Duodenal mucosa (tissue), 2 donors: ENCODE results near the gene ODAD4.

Experiments
- H3K27ac ChIP-seq: one replicate; pipeline ENCODE4 v1.7.0; 2013; ENCODE audit warnings: low read depth, low read length
- H3K27me3 ChIP-seq, 2 donors: one replicate each; pipeline ENCODE4 v1.7.0; 2013; ENCODE audit warnings: low read length in 2 of 2, control low read depth in 1 of 2; ENCODE audit not compliant: insufficient read depth in 2 of 2, control insufficient read depth in 1 of 2
- H3K36me3 ChIP-seq, 2 donors: one replicate each; pipeline ENCODE4 v1.7.0; 2013; ENCODE audit warnings: low read length in 2 of 2, control low read depth in 1 of 2; ENCODE audit not compliant: insufficient read depth in 2 of 2, control insufficient read depth in 1 of 2
- H3K4me1 ChIP-seq, 2 donors: one replicate each; pipeline ENCODE4 v1.7.0; 2013; ENCODE audit warnings: low read length in 2 of 2, control low read depth in 1 of 2; ENCODE audit not compliant: insufficient read depth in 2 of 2, control insufficient read depth in 1 of 2
- H3K4me3 ChIP-seq, 2 donors: one replicate each; pipeline ENCODE4 v1.7.0; 2013; ENCODE audit warnings: low read length in 2 of 2, low read depth in 1 of 2
- H3K9ac ChIP-seq, 2 donors: one replicate each; pipeline ENCODE4 v1.7.0; 2013; ENCODE audit warnings: low read length in 2 of 2, low read depth in 1 of 2
- H3K9me3 ChIP-seq, 2 donors: one replicate each; pipeline ENCODE4 v1.7.0; 2013; ENCODE audit warnings: low read length in 2 of 2, control low read depth in 1 of 2; ENCODE audit not compliant: control insufficient read depth in 1 of 2

Gene ODAD4

DNA sequence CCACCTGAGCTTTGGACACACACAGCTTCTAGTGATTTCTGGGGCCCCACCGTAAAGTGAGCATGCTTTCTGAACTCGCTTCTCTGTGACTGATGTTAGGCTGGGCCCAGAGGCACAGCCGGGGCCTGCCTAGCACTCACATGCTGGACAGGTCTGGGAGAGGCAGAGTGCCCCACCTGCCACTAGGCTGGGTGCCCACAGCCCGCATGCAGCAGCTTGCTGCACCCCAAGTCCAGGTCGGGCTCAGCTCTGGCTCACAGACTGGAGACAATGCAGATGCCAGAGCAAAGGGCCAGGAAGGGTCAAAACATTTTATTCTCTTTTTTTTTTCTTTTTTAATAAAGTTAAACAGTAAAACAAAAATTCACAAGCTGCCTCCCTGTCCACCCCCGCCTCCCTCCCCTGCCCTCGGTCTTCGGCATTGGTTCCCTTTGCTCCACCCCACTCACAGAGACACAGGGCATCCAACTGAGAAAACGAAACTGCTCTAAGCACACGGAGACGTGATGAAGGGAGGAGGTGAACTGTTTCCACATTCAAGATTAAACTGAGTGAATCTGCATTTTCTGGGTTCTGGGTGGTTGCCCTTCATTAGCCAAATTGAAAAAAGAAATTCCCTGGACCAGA, 45.8 kb downstream of the ODAD4 start:
- Histone ChIP-seq H3K27ac (no peak overlapping the region), H3K36me3 (peaks cover 20 to 83% of the 10 kb centered on the region in 2 donors), H3K4me3 (no peak overlapping the region), H3K9ac (no peak overlapping the region), H3K4me1 (peaks cover 12 to 14% of the 10 kb centered on the region in 2 donors), H3K27me3 (no peaks in the 10 kb centered on the region), H3K9me3 (no peaks in the 10 kb centered on the region)

DNA sequence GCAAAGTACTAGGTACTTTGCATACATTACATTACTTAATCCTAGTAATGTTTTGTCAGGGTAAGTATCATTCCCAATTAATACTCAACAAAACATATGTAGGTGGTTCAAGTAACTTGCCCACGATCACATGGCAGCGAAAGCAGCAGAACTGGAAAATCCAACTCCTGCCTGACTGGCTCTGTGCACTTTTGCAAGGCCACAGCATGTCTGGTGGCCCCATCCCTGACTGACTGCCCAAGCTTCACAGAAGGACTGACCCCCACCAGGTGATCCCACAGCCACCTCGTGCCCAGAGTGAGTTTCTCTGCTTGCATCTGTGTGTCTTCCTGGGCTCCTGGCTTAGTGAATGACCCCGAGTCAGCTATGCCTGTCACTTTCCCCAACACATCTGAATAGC, 47.6 kb downstream of the ODAD4 start:
- Histone ChIP-seq H3K36me3 (peaks cover 25 to 86% of the 10 kb centered on the region in 2 donors), H3K27ac (no peak overlapping the region), H3K4me1 (peaks cover 7 to 12% of the 10 kb centered on the region in 2 donors), H3K9ac (no peak overlapping the region), H3K9me3 (no peaks in the 10 kb centered on the region), H3K27me3 (no peaks in the 10 kb centered on the region), H3K4me3 (no peak overlapping the region)

DNA sequence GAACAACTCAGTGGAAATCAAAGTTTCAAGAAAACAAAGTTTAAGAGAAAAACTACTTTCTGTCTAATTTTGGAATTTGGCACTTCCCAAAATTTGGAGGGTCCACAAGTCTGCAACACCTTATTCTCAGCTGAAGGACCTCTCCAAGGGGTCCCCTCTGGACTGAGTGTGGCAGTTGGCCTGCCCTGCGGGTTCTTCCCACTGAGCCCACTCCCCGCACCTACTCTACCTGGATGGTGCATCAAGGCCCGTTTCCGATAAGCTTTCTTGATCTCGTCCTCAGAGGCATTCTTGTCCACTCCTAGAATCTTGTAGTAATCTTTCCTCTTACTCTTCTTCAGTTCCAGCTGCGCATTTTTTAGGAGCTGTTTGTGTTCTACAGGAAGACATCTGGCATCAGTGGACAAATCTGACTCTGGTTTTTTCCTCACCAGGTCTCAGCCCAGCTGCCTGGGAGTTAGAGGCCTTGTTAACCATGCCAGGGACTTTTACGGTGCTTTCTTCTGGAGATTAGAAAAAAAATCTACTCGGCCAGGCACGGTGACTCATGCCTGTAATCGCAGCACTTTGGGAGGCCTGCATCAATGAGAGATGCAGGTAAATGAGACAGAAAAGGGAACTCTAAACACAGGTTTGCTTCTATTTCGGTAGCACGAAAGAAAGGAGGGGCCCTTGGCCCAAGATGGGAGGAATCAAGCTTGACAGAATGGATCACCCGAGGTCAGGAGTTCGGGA, 51.8 kb downstream of the ODAD4 start:
- H3K27me3 ChIP-seq, result no peaks in the 10 kb centered on the region
- H3K4me3 ChIP-seq, result no peak overlapping the region
- no peak overlapping the region for H3K9ac ChIP-seq
- no peaks in the 10 kb centered on the region for H3K9me3 ChIP-seq
- H3K4me1 ChIP-seq, result peaks cover 0 to 4% of the 10 kb centered on the region in 2 donors
- peaks cover 19 to 83% of the 10 kb centered on the region in 2 donors for H3K36me3 ChIP-seq
- no peak overlapping the region for H3K27ac ChIP-seq

DNA sequence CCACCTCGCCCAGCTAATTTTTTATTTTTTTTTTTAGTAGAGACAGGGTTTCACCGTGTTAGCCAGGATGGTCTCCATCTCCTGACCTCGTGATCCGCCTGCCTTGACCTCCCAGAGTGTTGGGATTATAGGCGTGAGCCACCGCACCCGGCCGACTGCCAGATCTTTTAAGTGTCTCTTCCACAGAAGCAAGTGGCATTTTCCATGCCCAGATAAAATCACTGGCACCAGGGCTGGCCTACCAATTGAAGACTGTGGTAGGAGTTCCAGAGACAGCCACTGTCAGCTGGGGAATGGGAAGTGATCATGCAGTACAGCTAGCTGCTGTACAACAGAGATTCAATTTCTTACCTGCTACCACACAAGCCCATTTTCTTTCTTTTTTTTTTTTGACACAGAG, 54.0 kb downstream of the ODAD4 start:
- no peak overlapping the region for H3K4me3 ChIP-seq
- H3K9ac ChIP-seq, result no peak overlapping the region
- no peaks in the 10 kb centered on the region for H3K4me1 ChIP-seq
- no peak overlapping the region for H3K27ac ChIP-seq
- H3K27me3 ChIP-seq, result no peaks in the 10 kb centered on the region
- no peaks in the 10 kb centered on the region for H3K9me3 ChIP-seq
- peaks cover 38 to 90% of the 10 kb centered on the region in 2 donors for H3K36me3 ChIP-seq

DNA sequence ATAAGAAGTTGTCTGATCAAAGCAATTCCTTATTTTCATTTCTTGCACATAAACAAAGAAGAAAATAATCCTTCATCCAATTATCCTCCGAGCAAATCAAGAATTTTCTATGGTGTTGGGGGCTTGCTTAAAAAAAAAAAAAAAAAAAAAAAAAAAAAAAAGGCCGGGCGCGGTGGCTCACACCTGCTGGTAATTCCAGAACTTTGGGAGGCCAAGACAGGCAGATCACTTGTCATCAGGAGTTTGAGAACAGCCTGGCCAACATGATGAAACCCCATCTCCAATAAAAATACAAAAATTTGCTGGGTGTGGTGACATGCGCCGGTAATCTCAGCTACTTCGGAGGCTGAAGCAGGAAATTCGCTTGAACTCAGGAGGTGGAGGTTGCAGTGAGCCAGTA, 55.5 kb downstream of the ODAD4 start:
- H3K4me1 ChIP-seq, result peaks cover 8 to 10% of the 10 kb centered on the region in 2 donors
- no peak overlapping the region for H3K4me3 ChIP-seq
- no peaks in the 10 kb centered on the region for H3K27me3 ChIP-seq
- peaks cover 45 to 91% of the 10 kb centered on the region in 2 donors for H3K36me3 ChIP-seq
- H3K27ac ChIP-seq, result no peak overlapping the region
- no peak overlapping the region for H3K9ac ChIP-seq
- H3K9me3 ChIP-seq, result no peaks in the 10 kb centered on the region

DNA sequence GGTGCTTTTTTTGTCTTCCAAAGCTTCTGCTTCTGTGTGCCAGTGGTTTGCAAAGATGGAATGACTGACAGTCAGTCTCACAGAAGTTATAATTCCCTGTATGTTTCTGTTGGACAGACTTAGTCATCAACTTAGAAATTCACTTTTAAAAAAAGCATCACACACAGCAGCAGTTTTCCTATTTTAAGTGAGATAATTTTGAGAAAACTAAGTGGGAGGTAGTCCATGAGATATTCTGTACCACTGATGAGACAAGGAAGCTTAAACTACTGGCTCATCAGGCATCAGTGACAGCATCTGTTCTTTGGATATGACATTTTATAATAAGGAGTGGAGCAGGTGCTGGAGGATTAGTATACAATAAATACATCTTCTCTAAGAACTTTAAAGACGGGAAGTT, 56.2 kb downstream of the ODAD4 start:
- Histone ChIP-seq H3K4me1 (peaks cover 8 to 10% of the 10 kb centered on the region in 2 donors), H3K9ac (no peak overlapping the region), H3K27ac (no peak overlapping the region), H3K9me3 (no peaks in the 10 kb centered on the region), H3K36me3 (peaks cover 43 to 92% of the 10 kb centered on the region in 2 donors), H3K4me3 (no peak overlapping the region), H3K27me3 (no peaks in the 10 kb centered on the region)

DNA sequence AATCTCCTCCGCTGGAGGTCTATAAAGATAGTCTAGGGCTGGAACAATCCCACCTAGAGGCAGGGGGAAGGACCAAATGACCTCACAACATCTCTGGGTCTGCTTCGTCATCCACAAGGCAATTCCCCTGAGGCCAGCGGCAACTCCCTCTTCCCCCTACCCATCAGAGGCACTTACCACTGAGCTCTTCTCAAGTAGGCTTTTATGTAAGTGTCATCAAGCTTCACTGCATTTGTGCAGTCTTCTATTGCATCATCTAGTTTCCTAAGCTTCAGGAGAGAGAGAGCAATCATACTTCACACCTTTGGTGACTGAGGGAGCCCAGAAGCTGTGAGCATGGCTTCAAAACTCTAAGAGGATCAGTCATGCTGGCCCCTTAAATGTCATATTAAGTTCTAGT, 57.2 kb downstream of the ODAD4 start:
- Histone ChIP-seq H3K4me3 (no peak overlapping the region), H3K9ac (no peak overlapping the region), H3K27me3 (no peaks in the 10 kb centered on the region), H3K27ac (no peak overlapping the region), H3K36me3 (peaks cover 41 to 90% of the 10 kb centered on the region in 2 donors), H3K9me3 (no peaks in the 10 kb centered on the region), H3K4me1 (peaks cover 8 to 10% of the 10 kb centered on the region in 2 donors)

DNA sequence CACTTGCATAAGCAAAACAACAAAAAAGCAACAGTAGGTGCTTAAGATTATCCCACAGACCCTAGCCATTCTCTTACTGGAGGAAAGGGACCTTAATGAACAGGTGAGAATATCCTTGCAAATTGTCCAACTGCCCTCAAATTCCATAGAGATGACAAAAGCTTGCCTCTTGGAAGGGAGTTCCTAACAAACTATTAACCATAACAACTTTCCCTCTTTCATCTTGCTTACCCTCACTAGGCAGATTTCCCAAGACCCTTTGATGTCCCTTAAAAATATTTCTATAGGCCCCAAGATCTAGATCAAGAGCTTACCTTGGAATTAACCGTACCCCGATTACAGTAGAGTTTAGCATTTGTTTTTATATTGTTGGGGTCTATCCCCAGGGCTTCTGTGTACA, 58.0 kb downstream of the ODAD4 start:
- peaks cover 39 to 88% of the 10 kb centered on the region in 2 donors for H3K36me3 ChIP-seq
- H3K4me3 ChIP-seq, result no peak overlapping the region
- H3K27me3 ChIP-seq, result no peaks in the 10 kb centered on the region
- no peaks in the 10 kb centered on the region for H3K9me3 ChIP-seq
- H3K4me1 ChIP-seq, result peaks cover 8 to 10% of the 10 kb centered on the region in 2 donors
- H3K9ac ChIP-seq, result no peak overlapping the region
- H3K27ac ChIP-seq, result no peak overlapping the region

DNA sequence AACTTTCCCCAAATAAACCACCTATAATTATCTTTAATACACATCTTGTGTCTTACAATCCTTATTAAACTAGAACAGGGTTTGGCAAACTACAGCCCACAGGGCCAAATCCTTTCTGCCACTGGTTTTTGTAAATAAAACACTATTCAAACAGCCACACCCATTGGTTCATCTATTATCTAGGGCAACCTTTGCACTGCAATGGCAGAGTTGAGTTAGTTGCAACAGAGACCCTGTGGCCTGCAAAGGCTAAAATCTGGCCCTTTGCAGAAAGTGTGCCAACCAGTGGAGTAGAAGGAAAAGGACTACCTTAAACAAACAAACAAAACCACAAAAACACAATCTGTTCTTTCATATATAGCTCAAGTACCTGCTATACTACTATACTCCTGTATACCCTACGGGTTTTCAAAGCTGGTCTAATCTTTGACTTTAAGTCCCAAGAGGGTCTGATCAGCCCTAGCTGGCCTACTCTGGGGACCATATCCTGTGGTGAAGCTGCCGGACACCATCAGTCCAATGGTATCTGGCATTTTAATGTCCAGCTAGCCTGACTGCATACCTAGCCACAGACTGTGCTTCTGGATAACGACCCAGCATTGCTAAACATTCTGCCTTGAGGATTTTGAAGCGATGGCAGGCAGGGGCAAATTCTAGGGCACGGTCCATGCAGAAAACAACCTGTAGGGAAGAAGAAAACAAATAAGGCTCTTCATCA, 59.4 kb downstream of the ODAD4 start:
- Histone ChIP-seq H3K9me3 (no peaks in the 10 kb centered on the region), H3K9ac (no peak overlapping the region), H3K27ac (no peak overlapping the region), H3K4me1 (peaks cover 8 to 10% of the 10 kb centered on the region in 2 donors), H3K4me3 (peak overlapping the region in 1 of 2 donors; percentile 23), H3K36me3 (peaks cover 39 to 83% of the 10 kb centered on the region in 2 donors), H3K27me3 (no peaks in the 10 kb centered on the region)

DNA sequence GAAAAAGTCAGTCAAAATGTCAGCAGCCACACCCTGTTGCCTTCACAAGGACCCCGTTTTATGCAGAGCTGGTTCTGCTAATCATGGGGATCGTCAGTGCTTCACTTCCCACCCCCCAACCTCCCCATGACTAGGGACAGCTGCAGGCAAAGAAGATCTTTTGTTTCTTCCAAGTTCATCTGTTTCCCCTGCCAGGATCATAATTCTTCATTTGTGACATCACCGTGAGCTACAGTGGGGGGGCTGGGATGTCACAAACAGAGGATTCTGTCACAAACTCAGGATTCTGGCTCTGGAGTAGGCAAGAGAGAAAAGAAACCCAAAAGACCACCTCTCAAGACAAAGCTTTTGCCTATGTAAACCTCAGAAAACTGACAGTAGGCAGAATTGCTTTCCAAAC, 62.2 kb downstream of the ODAD4 start:
- Histone ChIP-seq H3K27ac (no peak overlapping the region), H3K4me3 (no peak overlapping the region), H3K9me3 (no peaks in the 10 kb centered on the region), H3K9ac (no peak overlapping the region), H3K36me3 (peaks cover 49 to 85% of the 10 kb centered on the region in 2 donors), H3K4me1 (peaks cover 8 to 10% of the 10 kb centered on the region in 2 donors), H3K27me3 (no peaks in the 10 kb centered on the region)
